Choroid plexus epithelial cell (primary cell): ENCODE results near the gene PARVB.

Experiments
- DNase-seq: peaks from one replicate; pipeline ENCODE4 v3.0.0-alpha.2; 2010; ENCODE audit warnings: low read depth
- H3K4me3 ChIP-seq: 2 replicates; pipeline ENCODE4 v1.5.1; 2011; ENCODE audit warnings: low read depth, mild to moderate bottlenecking, control low read depth, low read length, moderate library complexity
- TF ChIP-seq, protein P1 (sequence below): conservative IDR thresholded peaks from 2 replicates; pipeline ENCODE4 v1.5.1; 2011; ENCODE audit warnings: low read depth, mild to moderate bottlenecking, control low read depth, inconsistent platforms, low read length, moderate library complexity

PARVB gene

DNA sequence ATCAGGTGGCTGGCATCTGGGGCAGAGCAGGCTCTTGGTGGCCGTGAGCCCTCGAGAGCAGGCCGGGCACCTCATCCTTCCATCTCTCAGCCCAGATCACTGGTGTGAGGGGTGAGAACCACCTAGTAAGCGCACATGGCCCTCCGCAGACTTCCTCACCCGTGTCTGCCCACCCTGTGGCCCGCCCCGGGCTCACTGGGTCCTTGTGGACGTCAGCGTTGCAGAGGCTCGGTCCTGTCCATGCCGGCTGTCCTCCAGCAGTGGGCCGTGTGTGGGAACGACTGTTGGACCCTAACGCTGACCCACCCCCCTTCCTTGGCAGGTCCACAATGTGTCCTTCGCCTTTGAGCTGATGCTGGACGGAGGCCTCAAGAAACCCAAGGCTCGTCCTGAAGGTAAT is 139.4 kb downstream of the PARVB start:
- no peak for DNase-seq
- TF ChIP-seq, protein P1, sequence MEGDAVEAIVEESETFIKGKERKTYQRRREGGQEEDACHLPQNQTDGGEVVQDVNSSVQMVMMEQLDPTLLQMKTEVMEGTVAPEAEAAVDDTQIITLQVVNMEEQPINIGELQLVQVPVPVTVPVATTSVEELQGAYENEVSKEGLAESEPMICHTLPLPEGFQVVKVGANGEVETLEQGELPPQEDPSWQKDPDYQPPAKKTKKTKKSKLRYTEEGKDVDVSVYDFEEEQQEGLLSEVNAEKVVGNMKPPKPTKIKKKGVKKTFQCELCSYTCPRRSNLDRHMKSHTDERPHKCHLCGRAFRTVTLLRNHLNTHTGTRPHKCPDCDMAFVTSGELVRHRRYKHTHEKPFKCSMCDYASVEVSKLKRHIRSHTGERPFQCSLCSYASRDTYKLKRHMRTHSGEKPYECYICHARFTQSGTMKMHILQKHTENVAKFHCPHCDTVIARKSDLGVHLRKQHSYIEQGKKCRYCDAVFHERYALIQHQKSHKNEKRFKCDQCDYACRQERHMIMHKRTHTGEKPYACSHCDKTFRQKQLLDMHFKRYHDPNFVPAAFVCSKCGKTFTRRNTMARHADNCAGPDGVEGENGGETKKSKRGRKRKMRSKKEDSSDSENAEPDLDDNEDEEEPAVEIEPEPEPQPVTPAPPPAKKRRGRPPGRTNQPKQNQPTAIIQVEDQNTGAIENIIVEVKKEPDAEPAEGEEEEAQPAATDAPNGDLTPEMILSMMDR = no peak
- H3K4me3 ChIP-seq = no peak overlapping the region

DNA sequence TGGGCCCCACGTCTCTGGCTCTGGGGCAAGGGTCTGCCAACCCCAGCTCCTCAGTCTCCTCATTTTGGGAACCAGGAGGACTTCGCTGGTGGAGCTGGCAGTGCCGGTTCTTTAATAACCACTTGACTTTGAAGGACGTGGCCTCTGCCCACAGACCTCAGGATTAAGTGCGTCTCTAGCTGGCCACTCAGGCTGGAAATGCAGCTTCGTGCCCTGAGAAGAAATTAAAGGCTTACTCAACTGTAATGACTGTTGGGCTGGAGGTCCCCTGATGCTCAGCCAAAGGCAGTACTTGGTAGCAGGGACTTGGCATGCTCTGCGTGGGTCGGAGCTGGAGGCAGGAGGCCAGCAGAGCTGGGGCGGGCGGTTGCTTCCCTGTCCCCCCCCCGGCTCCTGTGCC is 139.9 kb downstream of the PARVB start:
- TF ChIP-seq, protein P1 = no peak
- DNase-seq = no peak
- no peak overlapping the region for H3K4me3 ChIP-seq

DNA sequence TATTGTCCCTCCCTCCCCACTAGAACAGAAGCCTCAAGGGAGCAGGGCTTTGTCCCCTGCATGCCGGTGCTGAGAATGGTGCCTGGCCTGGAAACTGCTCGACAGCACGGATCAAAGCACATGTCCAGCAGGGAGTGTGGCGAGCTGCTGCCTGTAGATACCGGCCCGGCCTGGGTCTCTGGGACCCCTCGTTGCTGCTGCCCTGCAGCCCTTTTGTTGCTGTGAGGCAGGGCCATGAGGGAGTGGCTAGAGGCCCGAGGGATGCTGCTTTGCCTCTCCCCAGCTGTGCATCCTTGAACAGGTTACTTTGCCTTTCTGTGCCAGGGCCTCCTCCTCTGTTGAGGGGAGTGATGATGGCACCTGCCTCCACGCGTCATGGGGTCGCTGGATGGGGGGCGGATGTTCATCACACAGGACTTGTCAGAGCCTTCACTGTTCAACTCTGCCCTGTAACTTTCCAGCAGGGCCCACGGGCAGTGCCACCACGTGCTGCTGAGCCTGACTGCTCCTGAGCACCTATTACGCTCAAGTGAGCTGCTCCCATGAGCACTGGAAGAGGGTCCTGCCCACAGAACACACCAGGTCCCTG is 141.3 kb downstream of the PARVB start:
- DNase-seq = no peak
- no peak overlapping the region for H3K4me3 ChIP-seq
- TF ChIP-seq, protein P1 = no peak

- no peak for DNase-seq
- TF ChIP-seq, protein P1 = no peak
- H3K4me3 ChIP-seq = no peak overlapping the region
These were observed 142.6 kb downstream of the PARVB start for GRCh38 chr22:44166498-44167276.

GRCh38 chr22:44167501-44167900 is 143.4 kb downstream of the PARVB start:
- no peak for DNase-seq
- TF ChIP-seq, protein P1 = no peak
- no peak overlapping the region for H3K4me3 ChIP-seq

DNA sequence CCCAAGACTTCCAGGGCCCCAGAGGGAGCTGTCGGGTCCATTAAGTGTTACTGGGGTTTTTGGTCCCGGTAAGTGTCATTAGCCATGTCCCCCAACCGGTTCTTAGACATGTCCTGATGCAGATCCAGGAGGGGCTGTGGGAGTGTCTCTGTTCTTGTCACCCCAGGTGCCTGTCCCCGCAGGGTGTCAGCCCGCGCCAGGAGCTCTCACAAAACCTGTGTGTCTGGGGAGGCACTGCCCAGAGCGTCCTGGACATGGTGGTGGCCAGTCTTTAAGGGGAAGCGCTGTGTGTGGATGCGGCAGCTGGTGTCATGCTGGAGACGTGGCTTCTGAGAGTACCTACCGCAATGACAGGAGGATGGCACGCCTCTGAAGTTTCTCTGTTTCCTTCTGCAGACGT is 144.1 kb downstream of the PARVB start:
- TF ChIP-seq, protein P1 = no peak
- H3K4me3 ChIP-seq = no peak overlapping the region
- DNase-seq = no peak

DNA sequence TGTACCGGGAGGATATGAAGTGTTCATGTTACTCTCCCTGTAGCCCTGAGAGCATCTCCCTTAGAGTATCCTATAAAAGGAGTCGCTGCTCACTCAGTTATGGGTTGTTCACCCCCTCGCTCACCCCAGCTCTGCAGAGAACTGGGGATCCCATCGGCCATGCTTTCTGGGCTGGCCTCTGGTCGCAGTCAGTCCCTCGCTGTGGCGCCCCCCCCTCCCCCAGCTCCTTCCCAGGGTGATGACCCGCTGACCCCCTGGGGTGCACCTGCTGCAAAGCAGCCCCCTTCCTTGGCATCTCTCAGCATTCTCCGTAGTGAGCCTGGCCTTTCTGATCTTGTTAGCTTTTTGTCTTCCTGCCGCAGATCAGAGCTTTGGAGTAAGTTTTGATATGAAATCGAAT is 146.4 kb downstream of the PARVB start:
- TF ChIP-seq, protein P1 = no peak
- no peak for DNase-seq
- no peak overlapping the region for H3K4me3 ChIP-seq
